Liver (tissue), 3 donors: ENCODE measurements around the gene TXLNG.

Experiments used
- EGR1 ChIP-seq, 2 donors: IDR thresholded peaks; 2 replicates each; pipeline ENCODE4 v1.6.1; 2016 to 2018; ENCODE audit warnings: antibody characterized with exemption in 2 of 2, low read depth in 2 of 2
- FOXA2 ChIP-seq: IDR thresholded peaks from 2 replicates; pipeline ENCODE4 v1.6.1; 2016; ENCODE audit warnings: antibody characterized with exemption
- GABPA ChIP-seq, 2 donors: IDR thresholded peaks in 1 of 2; conservative IDR thresholded peaks in 1 of 2; 2 replicates each; pipeline ENCODE4 v1.6.1; 2016; ENCODE audit warnings: antibody characterized with exemption in 2 of 2, mild to moderate bottlenecking in 1 of 2, moderate library complexity in 1 of 2
- RAD21 ChIP-seq, 2 donors: IDR thresholded peaks; 2 replicates each; pipeline ENCODE4 v1.6.1; 2016; ENCODE audit warnings: antibody characterized with exemption in 2 of 2, mild to moderate bottlenecking in 2 of 2
- SP1 ChIP-seq: IDR thresholded peaks from 2 replicates; pipeline ENCODE4 v1.6.1; 2018; ENCODE audit warnings: antibody characterized with exemption, mild to moderate bottlenecking
- TAF1 ChIP-seq: conservative IDR thresholded peaks from 2 replicates; pipeline ENCODE4 v1.6.1; 2016; ENCODE audit warnings: antibody characterized with exemption, mild to moderate bottlenecking
- YY1 ChIP-seq: IDR thresholded peaks from 2 replicates; pipeline ENCODE4 v1.6.1; 2016; ENCODE audit warnings: antibody characterized with exemption, mild to moderate bottlenecking
- TF ChIP-seq, protein P1 (sequence below): fragments of 150-350 bp; IDR thresholded peaks from 2 replicates; pipeline ENCODE4 v1.5.1; 2017; ENCODE audit warnings: improper control_type of control experiment, low read depth, low read length; ENCODE audit not compliant: missing input control
- TF ChIP-seq, protein P2 (sequence below): IDR thresholded peaks from 2 replicates; pipeline ENCODE4 v1.6.1; 2016; ENCODE audit warnings: antibody characterized with exemption
- TF ChIP-seq, protein P3 (sequence below): IDR thresholded peaks from 2 replicates; pipeline ENCODE4 v1.6.1; 2016; ENCODE audit warnings: antibody characterized with exemption, mild to moderate bottlenecking
- donor health status: healthy.
- donor health status: healthy.

DNA sequence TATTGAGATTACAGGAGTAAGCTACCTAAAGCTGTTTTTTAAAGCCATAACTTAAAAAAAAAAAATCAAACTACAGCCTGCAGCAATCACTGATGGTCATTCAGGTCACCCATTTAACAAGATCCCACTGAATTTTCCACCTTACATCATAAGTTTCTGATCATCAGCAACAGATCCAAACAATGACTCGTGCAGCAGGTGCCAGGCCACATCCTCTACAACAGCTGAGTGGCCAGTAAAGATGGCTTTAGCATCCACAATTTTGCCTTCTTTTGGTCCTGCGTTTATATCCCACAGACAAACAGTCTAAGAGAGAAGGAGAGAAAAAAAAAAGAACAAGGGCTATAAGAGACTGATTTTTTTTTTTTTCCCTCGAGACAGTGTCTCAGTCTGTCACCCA, 67.3 kb downstream of the TXLNG start:
- TF ChIP-seq SP1 (no peak), YY1 (no peak), EGR1 (IDR thresholded peaks at IDR 0.05; ENCODE audit: low read depth in 2 of 2) (no peak), TAF1 (no peak), FOXA2 (no peak), RAD21 (IDR thresholded peaks at IDR 0.05) (no peak), GABPA (IDR thresholded peaks at IDR 0.05 in 1 of 2, conservative IDR thresholded peaks at IDR 0.05 in 1 of 2) (no peak)
- TF ChIP-seq, protein P1, sequence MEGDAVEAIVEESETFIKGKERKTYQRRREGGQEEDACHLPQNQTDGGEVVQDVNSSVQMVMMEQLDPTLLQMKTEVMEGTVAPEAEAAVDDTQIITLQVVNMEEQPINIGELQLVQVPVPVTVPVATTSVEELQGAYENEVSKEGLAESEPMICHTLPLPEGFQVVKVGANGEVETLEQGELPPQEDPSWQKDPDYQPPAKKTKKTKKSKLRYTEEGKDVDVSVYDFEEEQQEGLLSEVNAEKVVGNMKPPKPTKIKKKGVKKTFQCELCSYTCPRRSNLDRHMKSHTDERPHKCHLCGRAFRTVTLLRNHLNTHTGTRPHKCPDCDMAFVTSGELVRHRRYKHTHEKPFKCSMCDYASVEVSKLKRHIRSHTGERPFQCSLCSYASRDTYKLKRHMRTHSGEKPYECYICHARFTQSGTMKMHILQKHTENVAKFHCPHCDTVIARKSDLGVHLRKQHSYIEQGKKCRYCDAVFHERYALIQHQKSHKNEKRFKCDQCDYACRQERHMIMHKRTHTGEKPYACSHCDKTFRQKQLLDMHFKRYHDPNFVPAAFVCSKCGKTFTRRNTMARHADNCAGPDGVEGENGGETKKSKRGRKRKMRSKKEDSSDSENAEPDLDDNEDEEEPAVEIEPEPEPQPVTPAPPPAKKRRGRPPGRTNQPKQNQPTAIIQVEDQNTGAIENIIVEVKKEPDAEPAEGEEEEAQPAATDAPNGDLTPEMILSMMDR: no peak
- TF ChIP-seq, protein P2, sequence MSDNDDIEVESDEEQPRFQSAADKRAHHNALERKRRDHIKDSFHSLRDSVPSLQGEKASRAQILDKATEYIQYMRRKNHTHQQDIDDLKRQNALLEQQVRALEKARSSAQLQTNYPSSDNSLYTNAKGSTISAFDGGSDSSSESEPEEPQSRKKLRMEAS: no peak
- TF ChIP-seq, protein P3, sequence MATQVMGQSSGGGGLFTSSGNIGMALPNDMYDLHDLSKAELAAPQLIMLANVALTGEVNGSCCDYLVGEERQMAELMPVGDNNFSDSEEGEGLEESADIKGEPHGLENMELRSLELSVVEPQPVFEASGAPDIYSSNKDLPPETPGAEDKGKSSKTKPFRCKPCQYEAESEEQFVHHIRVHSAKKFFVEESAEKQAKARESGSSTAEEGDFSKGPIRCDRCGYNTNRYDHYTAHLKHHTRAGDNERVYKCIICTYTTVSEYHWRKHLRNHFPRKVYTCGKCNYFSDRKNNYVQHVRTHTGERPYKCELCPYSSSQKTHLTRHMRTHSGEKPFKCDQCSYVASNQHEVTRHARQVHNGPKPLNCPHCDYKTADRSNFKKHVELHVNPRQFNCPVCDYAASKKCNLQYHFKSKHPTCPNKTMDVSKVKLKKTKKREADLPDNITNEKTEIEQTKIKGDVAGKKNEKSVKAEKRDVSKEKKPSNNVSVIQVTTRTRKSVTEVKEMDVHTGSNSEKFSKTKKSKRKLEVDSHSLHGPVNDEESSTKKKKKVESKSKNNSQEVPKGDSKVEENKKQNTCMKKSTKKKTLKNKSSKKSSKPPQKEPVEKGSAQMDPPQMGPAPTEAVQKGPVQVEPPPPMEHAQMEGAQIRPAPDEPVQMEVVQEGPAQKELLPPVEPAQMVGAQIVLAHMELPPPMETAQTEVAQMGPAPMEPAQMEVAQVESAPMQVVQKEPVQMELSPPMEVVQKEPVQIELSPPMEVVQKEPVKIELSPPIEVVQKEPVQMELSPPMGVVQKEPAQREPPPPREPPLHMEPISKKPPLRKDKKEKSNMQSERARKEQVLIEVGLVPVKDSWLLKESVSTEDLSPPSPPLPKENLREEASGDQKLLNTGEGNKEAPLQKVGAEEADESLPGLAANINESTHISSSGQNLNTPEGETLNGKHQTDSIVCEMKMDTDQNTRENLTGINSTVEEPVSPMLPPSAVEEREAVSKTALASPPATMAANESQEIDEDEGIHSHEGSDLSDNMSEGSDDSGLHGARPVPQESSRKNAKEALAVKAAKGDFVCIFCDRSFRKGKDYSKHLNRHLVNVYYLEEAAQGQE: no peak
